HUES48 (cell line): ENCODE measurements around the gene INSR.
"Not testable (repeated sequence)": the region's sequence is repeated elsewhere in the genome, so short reads cannot be mapped to it uniquely, and the experiment has no call there.

Experiments used
- H3K27ac ChIP-seq: one replicate; pipeline ENCODE4 v1.7.0; 2013; ENCODE audit warnings: low read depth, low read length, inconsistent platforms
- H3K27me3 ChIP-seq: 2 replicates; pipeline ENCODE4 v1.6.1; 2013; ENCODE audit warnings: mild to moderate bottlenecking, low read length; ENCODE audit not compliant: control insufficient read depth, insufficient read depth
- H3K36me3 ChIP-seq: 2 replicates; pipeline ENCODE4 v1.6.1; 2013; ENCODE audit warnings: low read length; ENCODE audit not compliant: control insufficient read depth, insufficient read depth
- H3K4me1 ChIP-seq: 2 replicates; pipeline ENCODE4 v1.6.1; 2013; ENCODE audit warnings: mild to moderate bottlenecking, low read length; ENCODE audit not compliant: control insufficient read depth, insufficient read depth
- H3K4me3 ChIP-seq: 2 replicates; pipeline ENCODE4 v1.5.1; 2013; ENCODE audit warnings: mild to moderate bottlenecking, low read depth, low read length
- H3K9ac ChIP-seq: 2 replicates; pipeline ENCODE4 v1.6.1; 2013; ENCODE audit warnings: mild to moderate bottlenecking, low read depth, low read length, moderate library complexity
- H3K9me3 ChIP-seq: 2 replicates; pipeline ENCODE4 v1.6.1; 2013; ENCODE audit warnings: low read length; ENCODE audit not compliant: control insufficient read depth, insufficient read depth

INSR gene

DNA sequence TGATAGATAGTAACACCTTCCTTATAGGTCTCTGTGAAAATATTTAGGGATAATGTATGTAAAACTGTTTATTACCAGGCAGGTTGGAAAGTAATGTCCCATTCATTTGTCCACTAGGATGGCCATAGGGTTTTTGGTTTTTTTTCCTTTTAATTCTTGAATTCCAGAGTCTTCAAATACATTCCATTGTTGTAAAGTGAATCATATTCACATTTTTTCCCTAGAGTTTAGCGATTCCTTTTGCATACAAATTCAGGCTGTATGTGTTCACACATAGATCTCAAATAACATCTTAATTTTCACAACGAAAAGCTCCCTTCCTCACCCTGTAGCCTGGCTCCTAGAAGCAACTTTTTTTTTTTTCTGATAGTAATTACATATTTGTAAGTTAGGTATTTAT is 226.5 kb downstream of the INSR start:
- no peak overlapping the region for H3K4me3 ChIP-seq
- peaks cover 27% of the 10 kb centered on the region for H3K9me3 ChIP-seq
- H3K4me1 ChIP-seq = peaks cover 4% of the 10 kb centered on the region; the same call in 1 of the 2 replicates
- H3K36me3 ChIP-seq = peaks cover 13% of the 10 kb centered on the region
- no peak overlapping the region for H3K27ac ChIP-seq
- no peak overlapping the region for H3K9ac ChIP-seq
- H3K27me3 ChIP-seq = no peaks in the 10 kb centered on the region

DNA sequence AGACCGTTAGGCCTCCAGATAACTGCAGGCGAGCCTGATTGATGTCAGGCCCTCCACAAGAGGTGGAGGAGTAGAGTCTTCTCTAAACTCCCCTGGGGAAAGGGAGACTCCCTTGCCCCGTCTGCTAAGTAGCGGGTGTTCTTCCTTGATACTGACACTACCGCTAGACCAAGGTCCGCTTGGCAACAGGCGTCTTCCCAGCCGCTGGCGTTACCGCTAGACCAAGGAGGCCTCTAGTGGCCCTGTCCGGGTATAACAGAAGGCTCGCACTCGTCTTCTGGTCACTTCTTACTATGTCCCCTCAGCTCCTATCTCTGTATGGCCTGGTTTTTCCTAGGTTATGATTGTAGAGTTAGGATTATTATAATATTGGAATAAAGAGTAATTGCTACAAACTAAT is 227.1 kb downstream of the INSR start:
- H3K4me1 ChIP-seq, H3K4me3 ChIP-seq, H3K27ac ChIP-seq, H3K9ac ChIP-seq, H3K27me3 ChIP-seq, H3K36me3 ChIP-seq: not testable (repeated sequence)
- peaks cover 27% of the 10 kb centered on the region for H3K9me3 ChIP-seq

DNA sequence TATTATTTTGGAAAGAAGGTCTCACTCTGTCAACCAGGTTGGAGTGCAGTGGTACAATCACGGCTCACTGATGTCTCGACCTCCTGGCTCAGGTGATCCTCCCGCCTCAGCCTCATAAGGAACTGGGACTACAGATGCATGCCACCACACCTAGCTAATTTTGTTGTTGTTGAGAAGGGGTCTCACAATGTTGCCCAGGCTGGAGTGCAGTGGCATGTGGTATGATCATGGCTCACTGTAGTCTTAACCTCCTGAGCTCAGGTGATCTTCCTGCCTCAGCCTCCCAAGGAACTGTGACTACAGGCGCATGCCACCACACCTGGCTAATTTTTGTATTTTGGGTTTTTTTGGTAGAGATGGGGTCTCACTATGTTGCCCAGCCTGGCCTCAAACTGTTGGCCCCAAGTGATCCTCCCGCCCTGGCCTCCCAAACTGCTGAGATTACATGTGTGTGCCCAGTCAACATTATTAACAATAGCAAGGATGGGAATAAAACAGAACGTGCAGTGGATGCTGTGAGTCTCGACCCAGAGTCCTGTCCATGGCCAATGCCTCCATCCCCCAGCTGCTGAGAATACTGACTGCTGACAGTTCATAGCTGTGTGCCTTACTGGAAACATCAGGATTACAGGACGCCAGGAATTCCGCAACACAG is 230.3 kb downstream of the INSR start:
- Histone ChIP-seq H3K9ac (no peak overlapping the region), H3K4me1 (no peaks in the 10 kb centered on the region), H3K36me3 (no peaks in the 10 kb centered on the region), H3K9me3 (peaks cover 27% of the 10 kb centered on the region), H3K27ac (no peak overlapping the region), H3K4me3 (no peak overlapping the region), H3K27me3 (no peaks in the 10 kb centered on the region)

DNA sequence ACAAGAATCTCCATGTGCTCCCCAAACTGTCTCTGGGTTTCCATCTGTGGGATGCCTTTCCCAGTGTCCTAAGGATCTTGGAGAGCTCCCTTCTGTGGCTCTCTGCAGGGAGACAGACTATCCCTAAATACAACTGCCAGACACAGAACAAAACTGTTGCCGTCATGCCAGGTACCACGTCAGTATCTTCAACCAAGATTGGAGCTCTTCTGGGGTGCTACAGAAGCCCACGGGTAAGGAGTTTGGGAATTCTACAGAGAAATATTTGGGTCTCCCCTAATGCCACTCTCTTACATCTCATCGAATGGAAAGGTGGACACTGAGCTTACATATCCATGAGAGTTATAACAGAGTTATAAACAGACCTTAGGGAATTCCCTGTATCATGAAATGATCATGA is 230.9 kb downstream of the INSR start:
- Histone ChIP-seq H3K4me1 (no peaks in the 10 kb centered on the region), H3K36me3 (no peaks in the 10 kb centered on the region), H3K4me3 (no peak overlapping the region), H3K27ac (no peak overlapping the region), H3K9ac (no peak overlapping the region), H3K27me3 (no peaks in the 10 kb centered on the region), H3K9me3 (peaks cover 21% of the 10 kb centered on the region)
